Smooth muscle cell (in vitro differentiated cells): ENCODE data around the gene CYP46A1. TPM values are rescaled to one million over a fixed set of nuclear protein-coding genes. Genes with fewer than 3 reads are reported as not detected.

ENCODE experiments used
- DNase-seq: peaks from one replicate; lab custom pipeline; 2025; ENCODE audit not compliant: unreplicated experiment; lab: John Stamatoyannopoulos, UW
- H2AFZ ChIP-seq: fragments of 200-600 bp; sonication (generic); 2 replicates; pipeline ENCODE4 v1.6.0; 2016; ENCODE audit warnings: antibody characterized with exemption, low read depth, mild to moderate bottlenecking
- H3F3A ChIP-seq: fragments of 200-600 bp; sonication (generic); 2 replicates; pipeline ENCODE4 v1.6.0; 2017; ENCODE audit warnings: antibody characterized with exemption, low read depth
- H3K27ac ChIP-seq: fragments of 200-600 bp; sonication (generic); 2 replicates; pipeline ENCODE4 v1.5.1; 2016; ENCODE audit warnings: low read depth, mild to moderate bottlenecking
- H3K27me3 ChIP-seq: fragments of 200-600 bp; sonication (generic); 2 replicates; pipeline ENCODE4 v1.6.1; 2016; ENCODE audit warnings: low read depth, mild to moderate bottlenecking
- H3K36me3 ChIP-seq: fragments of 200-600 bp; sonication (generic); 2 replicates; pipeline ENCODE4 v1.5.1; 2016; ENCODE audit warnings: low read depth
- H3K4me1 ChIP-seq: fragments of 200-600 bp; sonication (generic); 2 replicates; pipeline ENCODE4 v1.5.1; 2016; ENCODE audit warnings: low read depth
- H3K4me2 ChIP-seq: fragments of 200-600 bp; sonication (generic); 2 replicates; pipeline ENCODE4 v1.6.0; 2016; ENCODE audit warnings: mild to moderate bottlenecking
- H3K4me3 ChIP-seq: fragments of 200-600 bp; sonication (generic); 2 replicates; pipeline ENCODE4 v1.5.1; 2016; ENCODE audit warnings: mild to moderate bottlenecking
- H3K79me2 ChIP-seq: fragments of 200-600 bp; sonication (generic); 2 replicates; pipeline ENCODE4 v1.6.0; 2016; ENCODE audit warnings: low read depth, mild to moderate bottlenecking
- H3K9ac ChIP-seq: fragments of 200-600 bp; sonication (generic); 2 replicates; pipeline ENCODE4 v1.6.0; 2016; ENCODE audit warnings: low read depth
- H3K9me3 ChIP-seq: fragments of 200-600 bp; sonication (generic); replicated peaks from 2 replicates; pipeline ENCODE4 v1.5.1; 2016; ENCODE audit warnings: low read depth
- H4K20me1 ChIP-seq: fragments of 200-600 bp; sonication (generic); 2 replicates; pipeline ENCODE4 v1.6.0; 2016; ENCODE audit warnings: low read depth
- WGBS: methylation state at CpG from one replicate; pipeline ENCODE4 v1.1.7; 2016; ENCODE audit warnings: low lambda C conversion rate; 5-methylcytosine and 5-hydroxymethylcytosine counted together
- polyA plus RNA-seq: library from polyadenylated mRNA; unstranded; fragments of >200 nt; fragmentation: Nextera tagmentation; extraction: Ambion mirVana; gene quantifications from 2 replicates; pipeline ENCODE4 v1.2.1, GENCODE V29; 2016
- total RNA-seq: library from RNA; depleted of rRNA; stranded (reverse); fragments of >200 nt; gene quantifications from 2 replicates; pipeline ENCODE4 v1.2.3, GENCODE V29; 2014
- TF ChIP-seq, protein P1 (sequence below): fragments of 200-600 bp; sonication (generic); IDR thresholded peaks from 2 replicates; pipeline ENCODE4 v1.5.1; 2017; ENCODE audit warnings: borderline replicate concordance, mild to moderate bottlenecking, antibody characterized with exemption; ENCODE audit not compliant: insufficient read depth, poor library complexity, severe bottlenecking

CYP46A1 gene
- total and polyA plus RNA-seq, 2 experiments from 2014 or later: 0.63 to 1.0 TPM

GRCh38 chr14:99737451-99737951 lies 53.4 kb downstream of the CYP46A1 start:
- H3K4me1 ChIP-seq: no peaks in the 10 kb centered on the region
- no peak overlapping the region for H2AFZ ChIP-seq
- H3K36me3 ChIP-seq: no peaks in the 10 kb centered on the region
- TF ChIP-seq, protein P1, sequence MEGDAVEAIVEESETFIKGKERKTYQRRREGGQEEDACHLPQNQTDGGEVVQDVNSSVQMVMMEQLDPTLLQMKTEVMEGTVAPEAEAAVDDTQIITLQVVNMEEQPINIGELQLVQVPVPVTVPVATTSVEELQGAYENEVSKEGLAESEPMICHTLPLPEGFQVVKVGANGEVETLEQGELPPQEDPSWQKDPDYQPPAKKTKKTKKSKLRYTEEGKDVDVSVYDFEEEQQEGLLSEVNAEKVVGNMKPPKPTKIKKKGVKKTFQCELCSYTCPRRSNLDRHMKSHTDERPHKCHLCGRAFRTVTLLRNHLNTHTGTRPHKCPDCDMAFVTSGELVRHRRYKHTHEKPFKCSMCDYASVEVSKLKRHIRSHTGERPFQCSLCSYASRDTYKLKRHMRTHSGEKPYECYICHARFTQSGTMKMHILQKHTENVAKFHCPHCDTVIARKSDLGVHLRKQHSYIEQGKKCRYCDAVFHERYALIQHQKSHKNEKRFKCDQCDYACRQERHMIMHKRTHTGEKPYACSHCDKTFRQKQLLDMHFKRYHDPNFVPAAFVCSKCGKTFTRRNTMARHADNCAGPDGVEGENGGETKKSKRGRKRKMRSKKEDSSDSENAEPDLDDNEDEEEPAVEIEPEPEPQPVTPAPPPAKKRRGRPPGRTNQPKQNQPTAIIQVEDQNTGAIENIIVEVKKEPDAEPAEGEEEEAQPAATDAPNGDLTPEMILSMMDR: no peak
- H3K9me3 ChIP-seq: no peaks in the 10 kb centered on the region
- no peak overlapping the region for H3K9ac ChIP-seq
- no peaks in the 10 kb centered on the region for H3F3A ChIP-seq
- DNase-seq: no peak
- H3K27me3 ChIP-seq: peaks cover 6% of the 10 kb centered on the region
- no peaks in the 10 kb centered on the region for H4K20me1 ChIP-seq
- H3K4me2 ChIP-seq: no peak overlapping the region
- no peak overlapping the region for H3K4me3 ChIP-seq
- H3K79me2 ChIP-seq: no peaks in the 10 kb centered on the region
- 90% methylated on average over 10 of the region's 26 CpGs for whole genome bisulfite sequencing
- no peak overlapping the region for H3K27ac ChIP-seq

DNA sequence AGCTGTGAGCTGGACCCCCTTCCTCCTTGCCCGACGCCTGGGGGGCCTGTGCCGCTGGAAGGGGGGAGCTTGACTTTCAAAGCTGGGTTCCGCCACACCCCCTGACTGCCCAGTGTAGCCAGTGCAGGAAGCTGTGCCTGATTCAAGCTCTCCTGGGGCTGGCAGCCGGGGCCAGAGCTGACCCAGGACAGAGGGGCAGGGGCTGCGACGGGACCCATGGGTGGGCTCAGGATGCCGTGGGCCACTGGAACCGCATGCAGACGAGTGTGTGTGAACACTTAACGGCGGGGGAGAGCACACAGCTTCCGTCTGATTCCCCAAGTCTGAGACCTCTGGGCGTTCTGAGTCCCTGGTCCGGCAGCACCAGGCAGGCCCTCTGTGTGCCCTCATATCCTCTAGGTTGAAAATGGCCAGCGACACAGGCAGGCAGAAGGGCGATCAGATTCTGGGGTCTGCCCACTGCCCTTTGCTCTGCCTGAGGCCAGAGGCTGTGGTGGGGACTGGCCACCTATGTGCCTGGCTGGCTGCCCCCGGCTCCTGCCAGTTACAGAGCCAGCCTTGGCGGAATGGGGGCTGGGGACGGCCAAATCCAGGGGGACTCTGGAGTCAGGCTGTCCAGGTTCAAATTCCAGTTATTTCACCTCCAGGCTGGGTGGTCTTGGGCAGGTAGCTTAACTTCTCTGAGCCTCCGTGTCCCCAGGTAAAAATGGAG lies 54.0 kb downstream of the CYP46A1 start:
- Histone ChIP-seq H3K4me1 (no peaks in the 10 kb centered on the region), H2AFZ (no peak overlapping the region), H3K27ac (no peak overlapping the region), H3K4me2 (no peak overlapping the region), H3K27me3 (peaks cover 7% of the 10 kb centered on the region), H3K79me2 (no peaks in the 10 kb centered on the region), H3K36me3 (no peaks in the 10 kb centered on the region), H3K4me3 (no peak overlapping the region), H4K20me1 (no peaks in the 10 kb centered on the region), H3F3A (no peaks in the 10 kb centered on the region), H3K9me3 (no peaks in the 10 kb centered on the region), H3K9ac (no peak overlapping the region)
- TF ChIP-seq, protein P1: no peak
- no peak for DNase-seq
- 92% methylated on average over 21 of the region's 21 CpGs for WGBS

GRCh38 chr14:99740411-99740810 lies 56.3 kb downstream of the CYP46A1 start:
- DNase-seq: no peak
- Histone ChIP-seq H3K4me1 (peaks cover 11% of the 10 kb centered on the region), H3K79me2 (no peaks in the 10 kb centered on the region), H4K20me1 (no peaks in the 10 kb centered on the region), H3K27me3 (peaks cover 7% of the 10 kb centered on the region), H3F3A (peaks cover 3% of the 10 kb centered on the region), H2AFZ (no peak overlapping the region), H3K4me3 (no peak overlapping the region), H3K9ac (no peak overlapping the region), H3K36me3 (no peaks in the 10 kb centered on the region), H3K4me2 (no peak overlapping the region), H3K27ac (no peak overlapping the region), H3K9me3 (no peaks in the 10 kb centered on the region)
- 79% methylated on average over 10 of the region's 10 CpGs for WGBS
- TF ChIP-seq, protein P1: no peak
